ENCODE data around the gene CNDP2. TPM values are rescaled to one million over a fixed set of nuclear protein-coding genes. Genes with fewer than 3 reads are reported as not detected.

CNDP2 gene
- total and polyA plus RNA-seq, 2 donors from 2014 or later = 499 to 740 TPM

DNA sequence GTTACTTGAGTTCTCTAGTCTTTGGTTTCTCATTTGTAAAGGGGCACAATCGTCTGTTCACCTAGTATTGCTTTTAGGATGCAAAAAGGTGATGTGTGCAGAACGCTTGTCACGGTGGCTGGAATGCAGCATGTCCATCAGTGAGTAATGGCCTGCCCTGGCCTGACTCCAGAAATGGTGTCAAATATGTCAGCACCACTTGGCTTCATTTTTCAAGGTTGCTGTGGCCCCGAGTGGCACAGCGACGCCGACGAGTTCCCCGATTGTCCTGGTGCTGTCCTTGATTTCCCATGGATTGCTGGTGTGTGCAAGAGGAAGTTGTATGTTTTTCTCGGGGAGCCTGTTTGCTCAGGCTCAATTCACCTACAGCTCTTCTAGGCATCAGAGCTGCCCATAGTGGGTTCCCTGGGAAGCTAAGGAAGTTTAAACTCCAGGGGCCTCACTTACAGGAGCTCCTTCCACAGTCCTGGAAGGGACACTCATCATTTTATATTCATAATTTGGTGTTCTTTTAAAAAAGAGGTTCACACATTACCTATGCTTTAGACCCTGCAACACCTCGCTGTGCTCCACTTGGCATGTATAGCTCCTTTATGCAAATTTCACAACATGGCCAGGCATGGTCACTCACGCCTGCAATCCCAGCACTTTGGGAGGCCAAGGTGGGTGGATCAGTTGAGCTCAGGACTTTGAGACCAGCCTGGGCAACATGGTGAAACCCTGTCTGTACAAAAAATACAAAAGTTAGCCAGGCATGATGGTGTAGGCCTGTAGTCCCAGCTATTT lies 75.9 kb downstream of the CNDP2 start:
- no peaks in the 10 kb centered on the region for H3K9me3 ChIP-seq (ENCODE audit: control insufficient read depth in 2 of 3, insufficient read depth in 1 of 3, low read length in 3 of 3)
- intact Hi-C loops (cut with DNase I) = no loop called here
- no peak overlapping the region for H3K27ac ChIP-seq (ENCODE audit: low read depth in 2 of 2, low read length in 2 of 2)
- FAIRE-seq (no peak), DNase-seq (no peak)
- H3K4me1 ChIP-seq (ENCODE audit: control insufficient read depth in 2 of 3, insufficient read depth in 2 of 3, low read depth in 1 of 3, low read length in 3 of 3) = no peaks in the 10 kb centered on the region
- no peaks in the 10 kb centered on the region for H3K36me3 ChIP-seq (ENCODE audit: control insufficient read depth in 2 of 3, insufficient read depth in 3 of 3, low read length in 3 of 3)
- no peak overlapping the region for H3K4me3 ChIP-seq (ENCODE audit: low read length in 3 of 3)
- no peaks in the 10 kb centered on the region for H3K27me3 ChIP-seq (ENCODE audit: control insufficient read depth, insufficient read depth, low read length)
- no peak overlapping the region for H3K9ac ChIP-seq (ENCODE audit: low read length in 3 of 3)
- TF ChIP-seq, protein P1, sequence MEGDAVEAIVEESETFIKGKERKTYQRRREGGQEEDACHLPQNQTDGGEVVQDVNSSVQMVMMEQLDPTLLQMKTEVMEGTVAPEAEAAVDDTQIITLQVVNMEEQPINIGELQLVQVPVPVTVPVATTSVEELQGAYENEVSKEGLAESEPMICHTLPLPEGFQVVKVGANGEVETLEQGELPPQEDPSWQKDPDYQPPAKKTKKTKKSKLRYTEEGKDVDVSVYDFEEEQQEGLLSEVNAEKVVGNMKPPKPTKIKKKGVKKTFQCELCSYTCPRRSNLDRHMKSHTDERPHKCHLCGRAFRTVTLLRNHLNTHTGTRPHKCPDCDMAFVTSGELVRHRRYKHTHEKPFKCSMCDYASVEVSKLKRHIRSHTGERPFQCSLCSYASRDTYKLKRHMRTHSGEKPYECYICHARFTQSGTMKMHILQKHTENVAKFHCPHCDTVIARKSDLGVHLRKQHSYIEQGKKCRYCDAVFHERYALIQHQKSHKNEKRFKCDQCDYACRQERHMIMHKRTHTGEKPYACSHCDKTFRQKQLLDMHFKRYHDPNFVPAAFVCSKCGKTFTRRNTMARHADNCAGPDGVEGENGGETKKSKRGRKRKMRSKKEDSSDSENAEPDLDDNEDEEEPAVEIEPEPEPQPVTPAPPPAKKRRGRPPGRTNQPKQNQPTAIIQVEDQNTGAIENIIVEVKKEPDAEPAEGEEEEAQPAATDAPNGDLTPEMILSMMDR (IDR thresholded peaks at IDR 0.05; ENCODE audit: borderline replicate concordance, extremely low read depth, insufficient read depth) = no peak

DNA sequence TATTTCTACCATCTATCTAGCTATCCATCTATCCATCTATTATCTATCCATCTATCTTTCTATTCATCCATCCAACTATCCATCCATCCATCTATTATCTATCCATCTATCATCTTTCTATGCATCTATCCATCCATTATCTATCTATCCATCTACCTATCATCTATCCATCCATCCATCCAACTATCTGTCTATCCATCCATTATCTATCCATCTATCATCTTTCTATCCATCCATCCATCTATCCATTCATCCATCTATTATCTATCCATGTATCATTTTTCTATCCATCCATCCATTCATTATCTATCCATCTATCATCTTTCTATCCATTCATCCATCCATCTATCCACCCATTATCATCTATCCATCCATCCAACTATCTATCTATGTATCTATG lies 76.9 kb downstream of the CNDP2 start:
- no peak for DNase-seq
- TF ChIP-seq, protein P1 (IDR thresholded peaks at IDR 0.05; ENCODE audit: borderline replicate concordance, extremely low read depth, insufficient read depth) = no peak
- Histone ChIP-seq H3K27me3 (ENCODE audit: control insufficient read depth, insufficient read depth, low read length) (no peaks in the 10 kb centered on the region), H3K27ac (ENCODE audit: low read depth in 2 of 2, low read length in 2 of 2) (no peak overlapping the region), H3K9ac (ENCODE audit: low read length in 3 of 3) (no peak overlapping the region), H3K36me3 (ENCODE audit: control insufficient read depth in 2 of 3, insufficient read depth in 3 of 3, low read length in 3 of 3) (no peaks in the 10 kb centered on the region), H3K9me3 (ENCODE audit: control insufficient read depth in 2 of 3, insufficient read depth in 1 of 3, low read length in 3 of 3) (no peaks in the 10 kb centered on the region), H3K4me3 (ENCODE audit: low read length in 3 of 3) (no peak overlapping the region), H3K4me1 (ENCODE audit: control insufficient read depth in 2 of 3, insufficient read depth in 2 of 3, low read depth in 1 of 3, low read length in 3 of 3) (peaks cover 0 to 6% (median 3%) of the 10 kb centered on the region in 3 donors)
- intact Hi-C loops (cut with DNase I) = no loop called here
- no peak for FAIRE-seq

Other genes with a start within 250 kb of the CNDP2 start
- 243 TPM for gene CYB5A, start 204.4 kb upstream of the CNDP2 start, total RNA-seq
- gene CYB5A, start 204.4 kb upstream of the CNDP2 start, polyA plus RNA-seq (ENCODE audit: insufficient read depth, low read depth, low replicate concordance) = 1,143 TPM
- not detected for gene C18orf63, start 180.5 kb upstream of the CNDP2 start, total RNA-seq
- not detected for gene C18orf63, start 180.5 kb upstream of the CNDP2 start, polyA plus RNA-seq (ENCODE audit: insufficient read depth, low read depth, low replicate concordance)
- 0.09 TPM for gene DIPK1C, start 39.1 kb upstream of the CNDP2 start, total RNA-seq
- gene DIPK1C, start 39.1 kb upstream of the CNDP2 start, polyA plus RNA-seq (ENCODE audit: insufficient read depth, low read depth, low replicate concordance) = not detected
- gene CNDP1, start 38.1 kb downstream of the CNDP2 start, total RNA-seq = 1.4 TPM
- 2.9 TPM for gene CNDP1, start 38.1 kb downstream of the CNDP2 start, polyA plus RNA-seq (ENCODE audit: insufficient read depth, low read depth, low replicate concordance)
- gene ZNF407, start 101.5 kb downstream of the CNDP2 start, total RNA-seq = 17.8 TPM
- 2.5 TPM for gene ZNF407, start 101.5 kb downstream of the CNDP2 start, polyA plus RNA-seq (ENCODE audit: insufficient read depth, low read depth, low replicate concordance)

All from kidney (tissue), 14 donors.